Stimulated activated memory B cell treated with anti-CD40 and anti-IgM and Interleukin-4, amounts not matched to agents 10 μg/mL and 1 μg/mL and 100 μg/mL, for 72 hours (primary cell): Measurements from ENCODE around the gene YTHDF2.
"Not testable (repeated sequence)": the region's sequence is repeated elsewhere in the genome, so short reads cannot be mapped to it uniquely, and the experiment has no call there.

Experiments
- ATAC-seq: fragments of 150-1000 bp; cut with Tn5 transposase; 2 replicates; pipeline ENCODE4 v1.10.0; 2021
- H3K27ac Mint-ChIP-seq: one replicate; pipeline ENCODE4 v1.8.0; 2022; ENCODE audit warnings: mild to moderate bottlenecking, mixed read lengths
- H3K27me3 Mint-ChIP-seq: one replicate; pipeline ENCODE4 v1.8.0; 2022; ENCODE audit warnings: mixed read lengths
- H3K36me3 Mint-ChIP-seq: one replicate; pipeline ENCODE4 v1.8.0; 2022; ENCODE audit warnings: mixed read lengths
- H3K4me1 Mint-ChIP-seq: one replicate; pipeline ENCODE4 v1.8.0; 2022; ENCODE audit warnings: mixed read lengths
- H3K4me3 Mint-ChIP-seq: one replicate; pipeline ENCODE4 v1.8.0; 2022; ENCODE audit warnings: mild to moderate bottlenecking, moderate library complexity, mixed read lengths
- H3K9me3 Mint-ChIP-seq: one replicate; pipeline ENCODE4 v1.8.0; 2022; ENCODE audit warnings: mixed read lengths

The YTHDF2 gene

DNA sequence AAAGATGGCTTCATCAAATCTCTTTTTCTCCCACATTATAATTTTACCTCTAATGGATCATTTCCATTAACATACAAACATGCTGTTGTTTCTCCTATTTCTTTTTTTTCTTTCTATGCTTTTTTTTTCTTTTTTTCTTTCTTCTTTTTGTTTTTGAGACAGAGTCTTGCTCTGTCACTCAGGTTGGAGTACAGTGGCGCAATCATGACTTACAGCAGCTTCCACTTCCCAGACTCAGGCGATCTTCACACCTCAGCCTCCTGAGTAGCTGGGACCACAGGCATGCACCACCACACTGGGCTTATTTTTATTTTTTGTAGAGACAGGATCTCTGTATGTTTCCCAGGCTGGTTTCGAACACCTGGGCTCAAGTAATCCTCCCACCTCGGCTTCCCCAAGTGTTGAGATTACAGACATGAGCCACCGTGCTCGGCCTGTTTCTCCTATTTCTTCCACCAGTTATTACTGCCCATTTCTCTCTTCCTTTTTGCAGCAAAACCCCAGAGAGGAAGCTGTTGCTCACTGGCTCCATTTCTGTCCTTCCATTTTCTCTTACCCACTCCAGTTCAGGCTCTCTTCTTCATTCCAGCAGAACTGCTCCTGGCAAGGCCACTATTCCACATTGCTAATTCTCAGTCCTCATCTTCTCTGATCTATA is 43.1 kb downstream of the YTHDF2 start:
- no peak overlapping the region for H3K27ac Mint-ChIP-seq
- no peaks in the 10 kb centered on the region for H3K36me3 Mint-ChIP-seq
- H3K9me3 Mint-ChIP-seq = no peaks in the 10 kb centered on the region
- H3K27me3 Mint-ChIP-seq = no peaks in the 10 kb centered on the region
- no peak for ATAC-seq
- H3K4me1 Mint-ChIP-seq = no peaks in the 10 kb centered on the region
- H3K4me3 Mint-ChIP-seq = no peak overlapping the region

DNA sequence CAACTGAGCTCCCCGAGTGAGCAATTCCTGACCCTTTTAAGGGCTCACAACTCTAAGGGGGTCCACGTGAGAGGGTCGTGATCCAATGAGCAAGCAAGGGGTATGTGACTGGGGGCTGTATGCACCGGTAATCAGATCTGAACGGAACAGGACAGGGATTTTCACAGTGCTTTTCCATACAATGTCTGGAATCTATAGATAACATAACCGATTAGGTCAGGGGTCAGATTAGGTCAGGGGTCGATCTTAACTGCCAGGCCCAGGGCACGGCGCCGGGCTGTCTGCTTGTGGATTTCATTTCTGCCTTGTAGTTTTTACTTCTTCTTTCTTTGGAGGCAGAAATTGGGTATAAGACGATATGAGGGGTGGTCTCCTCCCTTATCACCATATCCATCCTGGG is 44.6 kb downstream of the YTHDF2 start:
- ATAC-seq = no peak
- Mint-ChIP-seq H3K9me3 (no peaks in the 10 kb centered on the region), H3K4me3 (no peak overlapping the region), H3K27me3 (no peaks in the 10 kb centered on the region), H3K27ac (no peak overlapping the region), H3K4me1 (peaks cover 7% of the 10 kb centered on the region), H3K36me3 (no peaks in the 10 kb centered on the region)

DNA sequence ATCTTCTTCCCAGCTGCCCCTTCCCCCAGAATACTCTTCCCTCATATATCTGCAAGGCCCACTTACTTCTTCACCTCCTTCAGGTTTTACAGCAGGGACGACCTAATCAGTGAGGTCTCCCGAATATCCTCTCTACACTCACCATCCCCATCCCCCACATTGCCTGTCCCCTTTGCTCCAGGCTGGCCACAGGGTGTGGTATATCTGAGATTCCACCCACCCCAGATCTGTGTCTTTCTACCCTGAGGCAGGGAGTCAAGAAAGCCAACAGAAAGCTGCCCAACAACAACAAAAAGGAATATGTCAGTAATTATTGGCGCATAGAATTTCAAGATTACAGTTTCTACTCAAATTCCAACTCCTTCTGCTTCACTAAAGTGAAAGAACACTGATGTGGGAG is 45.3 kb downstream of the YTHDF2 start:
- no peaks in the 10 kb centered on the region for H3K27me3 Mint-ChIP-seq
- H3K36me3 Mint-ChIP-seq = no peaks in the 10 kb centered on the region
- H3K4me1 Mint-ChIP-seq = peaks cover 7% of the 10 kb centered on the region
- no peaks in the 10 kb centered on the region for H3K9me3 Mint-ChIP-seq
- no peak overlapping the region for H3K27ac Mint-ChIP-seq
- no peak for ATAC-seq
- H3K4me3 Mint-ChIP-seq = no peak overlapping the region

DNA sequence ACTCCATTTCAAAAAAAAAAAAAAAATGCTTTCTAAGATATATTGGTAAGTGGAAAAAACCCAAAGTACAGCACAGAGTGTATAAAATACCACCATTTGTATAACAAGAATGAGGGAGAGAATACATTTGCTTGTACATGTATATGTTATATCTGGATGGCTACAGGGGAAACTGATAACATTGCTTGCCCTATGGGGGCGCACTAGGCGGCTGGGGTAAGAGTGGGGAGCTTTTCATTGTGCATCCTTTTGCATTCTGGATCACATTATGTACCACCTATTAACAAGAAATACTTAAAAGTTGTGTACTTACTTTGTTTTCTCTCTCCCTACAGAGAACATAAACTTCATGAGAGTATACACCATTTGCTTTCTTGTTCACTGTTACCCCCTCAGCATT is 46.6 kb downstream of the YTHDF2 start:
- no peaks in the 10 kb centered on the region for H3K36me3 Mint-ChIP-seq
- no peak overlapping the region for H3K4me3 Mint-ChIP-seq
- H3K27me3 Mint-ChIP-seq = no peaks in the 10 kb centered on the region
- H3K27ac Mint-ChIP-seq = no peak overlapping the region
- H3K9me3 Mint-ChIP-seq = no peaks in the 10 kb centered on the region
- peaks cover 7% of the 10 kb centered on the region for H3K4me1 Mint-ChIP-seq
- ATAC-seq = no peak

GRCh38 chr1:28789412-28789811 is 52.7 kb downstream of the YTHDF2 start:
- ATAC-seq = no peak
- H3K27ac Mint-ChIP-seq = no peak overlapping the region
- H3K4me3 Mint-ChIP-seq = no peak overlapping the region
- H3K36me3 Mint-ChIP-seq = no peaks in the 10 kb centered on the region
- H3K27me3 Mint-ChIP-seq = peaks cover 8% of the 10 kb centered on the region
- peaks cover 7% of the 10 kb centered on the region for H3K4me1 Mint-ChIP-seq
- H3K9me3 Mint-ChIP-seq = no peaks in the 10 kb centered on the region

DNA sequence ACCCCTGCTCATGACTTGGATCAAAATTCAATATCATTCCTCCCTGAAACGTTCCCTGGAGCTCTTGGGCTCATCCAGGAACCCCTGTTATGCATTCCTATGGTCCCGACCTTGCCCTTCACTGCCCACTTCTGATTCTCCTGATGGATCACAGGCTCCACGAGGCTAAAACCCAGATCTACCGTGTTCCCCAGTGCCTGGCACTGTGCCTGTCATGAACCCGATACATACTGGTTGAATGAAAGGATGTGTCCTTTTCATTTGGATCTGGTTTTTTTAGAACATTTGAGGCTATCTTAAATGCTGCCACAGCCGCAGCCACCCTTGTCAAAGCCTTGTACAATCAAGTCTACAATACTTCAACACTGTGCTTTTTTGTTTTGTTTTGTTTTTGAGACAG is 53.1 kb downstream of the YTHDF2 start:
- Mint-ChIP-seq H3K4me3 (no peak overlapping the region), H3K4me1 (peaks cover 7% of the 10 kb centered on the region)

GRCh38 chr1:28790377-28791035 is 53.8 kb downstream of the YTHDF2 start:
- Mint-ChIP-seq H3K27me3 (peaks cover 8% of the 10 kb centered on the region), H3K4me1 (peaks cover 4% of the 10 kb centered on the region), H3K9me3 (no peaks in the 10 kb centered on the region), H3K27ac (no peak overlapping the region), H3K4me3 (no peak overlapping the region), H3K36me3 (no peaks in the 10 kb centered on the region)
- no peak for ATAC-seq

More for the DNA sequence above, 53.1 kb downstream of the YTHDF2 start:
- H3K27ac Mint-ChIP-seq = no peak overlapping the region
- peaks cover 8% of the 10 kb centered on the region for H3K27me3 Mint-ChIP-seq
- no peaks in the 10 kb centered on the region for H3K9me3 Mint-ChIP-seq
- H3K36me3 Mint-ChIP-seq = no peaks in the 10 kb centered on the region
- no peak for ATAC-seq

GRCh38 chr1:28791929-28792328 is 55.2 kb downstream of the YTHDF2 start:
- H3K27me3 Mint-ChIP-seq, ATAC-seq, H3K4me1 Mint-ChIP-seq, H3K9me3 Mint-ChIP-seq, H3K27ac Mint-ChIP-seq, H3K4me3 Mint-ChIP-seq, H3K36me3 Mint-ChIP-seq: not testable (repeated sequence)

GRCh38 chr1:28792644-28793121 is 55.9 kb downstream of the YTHDF2 start:
- Mint-ChIP-seq H3K36me3 (no peaks in the 10 kb centered on the region), H3K9me3 (no peaks in the 10 kb centered on the region), H3K27me3 (peaks cover 8% of the 10 kb centered on the region), H3K4me3 (no peak overlapping the region), H3K27ac (no peak overlapping the region), H3K4me1 (no peaks in the 10 kb centered on the region)
- ATAC-seq = no peak

- not testable (repeated sequence) for H3K4me3 Mint-ChIP-seq, ATAC-seq, H3K27me3 Mint-ChIP-seq, H3K9me3 Mint-ChIP-seq, H3K27ac Mint-ChIP-seq, H3K4me1 Mint-ChIP-seq, H3K36me3 Mint-ChIP-seq
Observed at GRCh38 chr1:28794582-28794981, 57.8 kb downstream of the YTHDF2 start.

- H3K27ac Mint-ChIP-seq = no peak overlapping the region
- ATAC-seq = no peak
- no peak overlapping the region for H3K4me3 Mint-ChIP-seq
- no peaks in the 10 kb centered on the region for H3K36me3 Mint-ChIP-seq
- H3K27me3 Mint-ChIP-seq = no peaks in the 10 kb centered on the region
- no peaks in the 10 kb centered on the region for H3K9me3 Mint-ChIP-seq
- H3K4me1 Mint-ChIP-seq = no peaks in the 10 kb centered on the region
Observed at GRCh38 chr1:28796352-28797211, 59.8 kb downstream of the YTHDF2 start.

DNA sequence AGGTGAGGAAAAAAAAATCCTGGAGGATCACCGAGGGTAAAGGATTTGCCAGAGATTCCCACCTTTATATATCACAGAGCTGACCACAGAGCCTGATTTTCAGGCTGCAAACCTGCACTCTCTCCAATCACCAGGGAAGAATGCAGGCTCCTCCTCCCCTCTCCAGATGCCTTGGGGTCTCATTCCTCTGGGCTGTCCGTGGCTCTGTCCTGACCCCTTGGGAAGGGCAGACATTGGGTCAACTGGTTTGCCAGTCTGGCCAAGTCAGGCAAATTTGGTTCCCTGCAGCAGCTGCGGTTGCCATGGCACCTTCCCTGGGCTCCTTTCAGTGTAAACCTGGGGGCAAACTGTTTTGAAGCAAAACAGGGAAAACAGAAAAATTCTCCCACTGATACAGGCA is 63.6 kb downstream of the YTHDF2 start:
- Mint-ChIP-seq H3K36me3 (no peaks in the 10 kb centered on the region), H3K4me1 (no peaks in the 10 kb centered on the region), H3K9me3 (no peaks in the 10 kb centered on the region), H3K27me3 (no peaks in the 10 kb centered on the region), H3K4me3 (no peak overlapping the region), H3K27ac (no peak overlapping the region)
- ATAC-seq = no peak

GRCh38 chr1:28801461-28801860 is 64.7 kb downstream of the YTHDF2 start:
- no peak overlapping the region for H3K27ac Mint-ChIP-seq
- H3K36me3 Mint-ChIP-seq = no peaks in the 10 kb centered on the region
- no peaks in the 10 kb centered on the region for H3K4me1 Mint-ChIP-seq
- H3K9me3 Mint-ChIP-seq = no peaks in the 10 kb centered on the region
- no peak for ATAC-seq
- no peak overlapping the region for H3K4me3 Mint-ChIP-seq
- H3K27me3 Mint-ChIP-seq = peaks cover 9% of the 10 kb centered on the region

DNA sequence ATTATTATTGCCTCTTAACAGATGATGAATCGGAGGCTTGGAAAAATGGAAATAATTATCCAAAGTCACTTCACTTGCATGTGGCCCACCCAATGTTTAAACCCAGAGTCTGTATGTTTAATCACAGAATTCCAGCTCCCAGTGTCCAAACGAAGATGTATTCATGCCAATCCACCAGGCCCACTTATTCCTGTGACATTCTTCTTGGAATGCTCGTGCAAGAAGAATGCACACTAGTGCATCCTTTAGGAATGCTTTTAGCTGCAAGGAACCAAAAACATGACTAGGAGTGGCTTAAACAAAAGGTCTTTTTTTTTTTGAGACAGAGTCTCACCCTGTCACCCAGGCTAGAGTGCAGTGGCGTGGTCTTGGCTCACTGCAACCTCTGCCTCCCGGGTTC is 66.3 kb downstream of the YTHDF2 start:
- Mint-ChIP-seq H3K27ac (no peak overlapping the region), H3K9me3 (no peaks in the 10 kb centered on the region), H3K27me3 (peaks cover 11% of the 10 kb centered on the region), H3K4me1 (no peaks in the 10 kb centered on the region), H3K36me3 (no peaks in the 10 kb centered on the region), H3K4me3 (no peak overlapping the region)
- ATAC-seq = no peak

DNA sequence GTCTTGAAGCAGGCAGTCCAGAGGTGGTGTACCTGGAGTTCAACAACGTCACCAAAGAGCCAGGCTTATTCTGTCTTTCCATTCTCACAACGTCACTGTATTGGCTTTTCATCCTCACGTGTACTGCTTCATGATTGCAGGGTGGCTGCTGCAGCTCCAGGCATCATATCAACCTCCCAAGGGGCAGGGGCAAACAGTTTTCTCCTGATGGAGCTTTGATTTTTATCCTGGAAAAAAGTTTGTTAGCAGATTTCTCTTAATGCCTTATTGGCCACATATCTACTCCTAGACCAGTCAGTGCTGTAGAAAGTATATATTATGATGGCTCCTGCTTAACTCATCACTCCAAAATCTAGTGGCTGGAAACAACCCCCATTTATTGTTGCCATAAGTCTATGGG is 66.9 kb downstream of the YTHDF2 start:
- H3K36me3 Mint-ChIP-seq = no peaks in the 10 kb centered on the region
- no peak overlapping the region for H3K4me3 Mint-ChIP-seq
- no peaks in the 10 kb centered on the region for H3K4me1 Mint-ChIP-seq
- H3K27ac Mint-ChIP-seq = no peak overlapping the region
- no peaks in the 10 kb centered on the region for H3K9me3 Mint-ChIP-seq
- ATAC-seq = no peak
- peaks cover 11% of the 10 kb centered on the region for H3K27me3 Mint-ChIP-seq
